Inflammatory macrophage (primary cell): ENCODE data around the gene TOX3.

ENCODE experiments used
- DNase-seq, 2 donors: peaks; one replicate each; pipeline ENCODE4 v3.0.0-alpha.2; 2020 to 2022

TOX3 gene

GRCh38 chr16:52446080-52446479 is 100.9 kb downstream of the TOX3 start:
- no peak for DNase-seq

- DNase-seq: no peak
Measured at GRCh38 chr16:52441886-52442285, 105.1 kb downstream of the TOX3 start.

- no peak for DNase-seq
Measured at GRCh38 chr16:52440248-52440647, 106.7 kb downstream of the TOX3 start.

GRCh38 chr16:52439750-52440149 is 107.2 kb downstream of the TOX3 start:
- DNase-seq: no peak

GRCh38 chr16:52439171-52439701 is 107.7 kb downstream of the TOX3 start:
- no peak for DNase-seq

- DNase-seq: no peak
Measured at GRCh38 chr16:52437277-52437670, 109.7 kb downstream of the TOX3 start.

GRCh38 chr16:52436339-52437276 is 110.3 kb downstream of the TOX3 start:
- DNase-seq: no peak

GRCh38 chr16:52434224-52434623 is 112.7 kb downstream of the TOX3 start:
- DNase-seq: no peak

GRCh38 chr16:52433643-52434042 is 113.3 kb downstream of the TOX3 start:
- no peak for DNase-seq

GRCh38 chr16:52424591-52424990 is 122.4 kb downstream of the TOX3 start:
- DNase-seq: no peak

GRCh38 chr16:52422307-52422706 is 124.6 kb downstream of the TOX3 start:
- no peak for DNase-seq

- no peak for DNase-seq
Measured at GRCh38 chr16:52418201-52418600, 128.7 kb downstream of the TOX3 start.

- no peak for DNase-seq
Measured at GRCh38 chr16:52416888-52417287, 130.1 kb downstream of the TOX3 start.

- DNase-seq: no peak
Measured at GRCh38 chr16:52411011-52411410, 135.9 kb downstream of the TOX3 start.

- DNase-seq: no peak
Measured at GRCh38 chr16:52408191-52408845, 138.6 kb downstream of the TOX3 start.

- DNase-seq: no peak
Measured at GRCh38 chr16:52407778-52408177, 139.2 kb downstream of the TOX3 start.

- DNase-seq: no peak
Measured at GRCh38 chr16:52405441-52405840, 141.5 kb downstream of the TOX3 start.

GRCh38 chr16:52404546-52404945 is 142.4 kb downstream of the TOX3 start:
- DNase-seq: no peak

GRCh38 chr16:52399116-52399515 is 147.8 kb downstream of the TOX3 start:
- no peak for DNase-seq

GRCh38 chr16:52398491-52398960 is 148.4 kb downstream of the TOX3 start:
- DNase-seq: no peak

GRCh38 chr16:52398021-52398420 is 148.9 kb downstream of the TOX3 start:
- no peak for DNase-seq

- DNase-seq: no peak
Measured at GRCh38 chr16:52393448-52393847, 153.5 kb downstream of the TOX3 start.

- DNase-seq: no peak
Measured at GRCh38 chr16:52389045-52389444, 157.9 kb downstream of the TOX3 start.
